CD4-positive, alpha-beta T cell treated with Interleukin-6 at 100 ng/mL for 8 hours (primary cell): Measurements from ENCODE around the gene GUF1.

Experiments used
- DNase-seq: peaks from one replicate; pipeline ENCODE4 v3.0.0-alpha.2; 2020; ENCODE audit warnings: mixed read lengths, low spot score

GUF1 gene

GRCh38 chr4:44678094-44679041 lies at the start of gene GUF1:
GUF1 (plus strand) TSS chr4:44678420; CDS start chr4:44678623, 203 bp downstream.
- DNase-seq: peak; percentile 86

GRCh38 chr4:44629280-44629866 lies 48.8 kb upstream of the GUF1 start:
- DNase-seq: peak; percentile 45

GRCh38 chr4:44632089-44632488 lies 46.1 kb upstream of the GUF1 start:
- no peak for DNase-seq

- no peak for DNase-seq
Observed at GRCh38 chr4:44632733-44633132, 45.5 kb upstream of the GUF1 start.

GRCh38 chr4:44638091-44638490 lies 40.1 kb upstream of the GUF1 start:
- DNase-seq: no peak

GRCh38 chr4:44646151-44646550 lies 32.1 kb upstream of the GUF1 start:
- no peak for DNase-seq

GRCh38 chr4:44651425-44651824 lies 26.8 kb upstream of the GUF1 start, which contains the start of gene YIPF7:
YIPF7 (minus strand) TSS chr4:44651625; CDS start chr4:44650100, 1,525 bp downstream.
- no peak for DNase-seq

- DNase-seq: no peak
Observed at GRCh38 chr4:44652002-44652401, 26.2 kb upstream of the GUF1 start.

GRCh38 chr4:44660396-44660795 lies 17.8 kb upstream of the GUF1 start:
- DNase-seq: no peak

- no peak for DNase-seq
Observed at GRCh38 chr4:44661940-44662622, 16.1 kb upstream of the GUF1 start.

GRCh38 chr4:44662623-44663005 lies 15.6 kb upstream of the GUF1 start:
- DNase-seq: no peak

- no peak for DNase-seq
Observed at GRCh38 chr4:44663539-44664263, 14.5 kb upstream of the GUF1 start.

- no peak for DNase-seq
Observed at GRCh38 chr4:44668526-44668925, 9.7 kb upstream of the GUF1 start.

- no peak for DNase-seq
Observed at GRCh38 chr4:44670506-44671199, 7.6 kb upstream of the GUF1 start.

- DNase-seq: no peak
Observed at GRCh38 chr4:44671636-44672035, 6.6 kb upstream of the GUF1 start.

GRCh38 chr4:44674471-44674870 lies 3.7 kb upstream of the GUF1 start:
- DNase-seq: no peak

- DNase-seq: no peak
Observed at GRCh38 chr4:44675366-44675765, 2.9 kb upstream of the GUF1 start.

- DNase-seq: no peak
Observed at GRCh38 chr4:44679060-44679459, 840 bp downstream of the GUF1 start.

GRCh38 chr4:44684648-44685047 lies 6.4 kb downstream of the GUF1 start:
- DNase-seq: no peak

- DNase-seq: no peak
Observed at GRCh38 chr4:44700427-44700826, 22.2 kb downstream of the GUF1 start.

- DNase-seq: no peak
Observed at GRCh38 chr4:44701037-44701436, 22.8 kb downstream of the GUF1 start.
